ENCODE measurements around the gene NOMO2.
A peak's percentile ranks its signal among the peaks of the same experiment; 100 is the strongest.
"Not testable (repeated sequence)": the region's sequence is repeated elsewhere in the genome, so short reads cannot be mapped to it uniquely, and the experiment has no call there.

Gene NOMO2, protein sequence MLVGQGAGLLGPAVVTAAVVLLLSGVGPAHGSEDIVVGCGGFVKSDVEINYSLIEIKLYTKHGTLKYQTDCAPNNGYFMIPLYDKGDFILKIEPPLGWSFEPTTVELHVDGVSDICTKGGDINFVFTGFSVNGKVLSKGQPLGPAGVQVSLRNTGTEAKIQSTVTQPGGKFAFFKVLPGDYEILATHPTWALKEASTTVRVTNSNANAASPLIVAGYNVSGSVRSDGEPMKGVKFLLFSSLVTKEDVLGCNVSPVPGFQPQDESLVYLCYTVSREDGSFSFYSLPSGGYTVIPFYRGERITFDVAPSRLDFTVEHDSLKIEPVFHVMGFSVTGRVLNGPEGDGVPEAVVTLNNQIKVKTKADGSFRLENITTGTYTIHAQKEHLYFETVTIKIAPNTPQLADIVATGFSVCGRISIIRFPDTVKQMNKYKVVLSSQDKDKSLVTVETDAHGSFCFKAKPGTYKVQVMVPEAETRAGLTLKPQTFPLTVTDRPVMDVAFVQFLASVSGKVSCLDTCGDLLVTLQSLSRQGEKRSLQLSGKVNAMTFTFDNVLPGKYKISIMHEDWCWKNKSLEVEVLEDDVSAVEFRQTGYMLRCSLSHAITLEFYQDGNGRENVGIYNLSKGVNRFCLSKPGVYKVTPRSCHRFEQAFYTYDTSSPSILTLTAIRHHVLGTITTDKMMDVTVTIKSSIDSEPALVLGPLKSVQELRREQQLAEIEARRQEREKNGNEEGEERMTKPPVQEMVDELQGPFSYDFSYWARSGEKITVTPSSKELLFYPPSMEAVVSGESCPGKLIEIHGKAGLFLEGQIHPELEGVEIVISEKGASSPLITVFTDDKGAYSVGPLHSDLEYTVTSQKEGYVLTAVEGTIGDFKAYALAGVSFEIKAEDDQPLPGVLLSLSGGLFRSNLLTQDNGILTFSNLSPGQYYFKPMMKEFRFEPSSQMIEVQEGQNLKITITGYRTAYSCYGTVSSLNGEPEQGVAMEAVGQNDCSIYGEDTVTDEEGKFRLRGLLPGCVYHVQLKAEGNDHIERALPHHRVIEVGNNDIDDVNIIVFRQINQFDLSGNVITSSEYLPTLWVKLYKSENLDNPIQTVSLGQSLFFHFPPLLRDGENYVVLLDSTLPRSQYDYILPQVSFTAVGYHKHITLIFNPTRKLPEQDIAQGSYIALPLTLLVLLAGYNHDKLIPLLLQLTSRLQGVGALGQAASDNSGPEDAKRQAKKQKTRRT

DNA sequence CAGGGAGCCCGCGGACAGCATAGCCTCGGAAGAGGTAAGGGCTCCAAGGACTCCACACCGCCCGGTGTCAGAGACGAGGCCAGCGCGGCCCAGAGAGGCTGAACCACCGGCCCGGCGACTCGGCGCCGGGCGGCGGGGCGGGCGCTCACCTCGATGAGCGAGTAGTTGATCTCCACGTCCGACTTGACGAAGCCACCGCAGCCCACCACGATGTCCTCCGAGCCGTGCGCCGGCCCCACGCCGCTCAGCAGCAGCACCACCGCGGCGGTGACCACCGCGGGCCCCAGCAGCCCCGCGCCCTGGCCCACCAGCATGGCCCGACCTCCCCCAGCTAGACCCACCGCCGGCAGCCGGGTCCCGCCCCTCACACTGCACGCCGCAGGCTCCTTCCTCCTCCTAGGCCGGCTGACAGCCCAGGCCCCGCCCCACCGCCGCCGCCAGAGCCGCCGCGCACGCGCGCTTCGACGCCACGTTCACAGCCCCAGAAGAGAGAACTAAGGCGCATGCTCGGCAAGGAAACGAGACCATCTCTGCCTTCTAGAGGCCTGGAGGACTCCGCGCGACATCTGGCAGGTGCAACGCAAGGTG is at the start of gene NOMO2:
NOMO2 (minus strand) TSS at position 371 of the 588 bp plus-strand sequence; CDS start at position 314, 57 bp downstream.
- DNase-seq (ENCODE audit: low read depth, low spot score), result peak; percentile 32

DNA sequence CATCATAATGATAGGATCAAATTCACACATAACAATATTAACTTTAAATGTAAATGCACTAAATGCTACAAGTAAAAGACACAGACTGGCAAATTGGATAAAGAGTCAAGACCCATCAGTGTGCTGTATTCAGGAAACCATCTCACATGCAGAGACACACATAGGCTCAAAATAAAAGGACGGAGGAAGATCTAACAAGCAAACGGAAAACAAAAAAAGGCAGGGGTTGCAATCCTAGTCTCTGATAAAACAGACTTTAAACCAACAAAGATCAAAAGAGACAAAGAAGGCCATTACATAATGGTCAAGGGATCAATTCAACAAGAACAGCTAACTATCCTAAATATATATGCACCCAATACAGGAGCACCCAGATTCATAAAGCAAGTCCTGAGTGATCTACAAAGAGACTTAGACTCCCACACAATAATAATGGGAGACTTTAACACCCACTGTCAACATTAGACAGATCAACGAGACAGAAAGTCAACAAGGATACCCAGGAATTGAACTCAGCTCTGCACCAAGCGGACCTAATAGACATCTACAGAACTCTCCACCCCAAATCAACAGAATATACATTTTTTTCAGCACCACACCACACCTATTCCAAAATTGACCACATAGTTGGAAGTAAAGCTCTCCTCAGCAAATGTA is 48.4 kb upstream of the NOMO2 start:
- not testable (repeated sequence) for DNase-seq (ENCODE audit: low read depth, low spot score)

DNA sequence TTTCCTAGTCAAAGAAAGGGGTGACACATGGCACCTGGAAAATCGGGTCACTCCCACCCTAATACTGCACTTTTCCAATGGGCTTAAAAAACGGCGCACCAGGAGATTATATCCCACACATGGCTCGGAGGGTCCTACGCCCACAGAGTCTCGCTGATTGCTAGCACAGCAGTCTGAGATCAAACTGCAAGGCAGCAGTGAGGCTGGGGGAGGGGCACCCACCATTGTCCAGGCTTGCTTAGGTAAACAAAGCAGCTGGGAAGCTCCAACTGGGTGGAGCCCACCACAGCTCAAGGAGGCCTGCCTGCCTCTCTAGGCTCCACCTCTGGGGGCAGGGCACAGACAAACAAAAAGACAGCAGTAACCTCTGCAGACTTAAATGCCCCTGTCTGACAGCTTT is 46.4 kb upstream of the NOMO2 start:
- DNase-seq (ENCODE audit: low read depth, low spot score), result not testable (repeated sequence)

DNA sequence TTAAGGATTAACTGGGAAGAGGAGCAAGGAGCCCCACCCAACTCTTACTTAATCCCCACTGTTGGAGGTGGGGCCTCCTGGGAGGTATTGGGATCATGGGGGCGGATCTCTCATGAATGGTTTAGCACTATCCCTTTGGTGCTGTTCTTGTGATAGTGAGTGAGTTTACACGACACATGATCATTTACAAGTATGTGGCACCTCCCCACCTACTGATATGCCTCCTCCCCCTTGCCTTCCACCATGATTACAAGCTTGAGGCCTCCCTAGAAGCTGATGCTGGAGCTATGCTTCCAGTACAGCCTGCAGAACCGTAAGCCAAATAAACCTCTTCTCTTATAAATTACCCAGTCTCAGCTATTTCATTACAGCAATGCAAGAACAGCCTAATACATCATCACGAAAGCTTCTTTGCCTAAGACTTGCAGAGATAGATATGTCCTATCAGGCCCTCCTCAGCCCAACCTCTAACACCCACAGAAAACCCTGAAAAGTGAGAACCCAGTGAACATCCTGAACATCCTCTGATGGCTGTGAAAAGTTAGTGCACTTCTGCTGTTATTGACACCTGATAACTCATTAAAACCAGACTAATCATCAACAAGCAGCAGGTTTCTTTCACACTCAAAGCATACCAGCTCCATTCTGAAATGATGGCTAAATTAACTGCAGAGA is 41.8 kb upstream of the NOMO2 start:
- DNase-seq (ENCODE audit: low read depth, low spot score), result not testable (repeated sequence)

DNA sequence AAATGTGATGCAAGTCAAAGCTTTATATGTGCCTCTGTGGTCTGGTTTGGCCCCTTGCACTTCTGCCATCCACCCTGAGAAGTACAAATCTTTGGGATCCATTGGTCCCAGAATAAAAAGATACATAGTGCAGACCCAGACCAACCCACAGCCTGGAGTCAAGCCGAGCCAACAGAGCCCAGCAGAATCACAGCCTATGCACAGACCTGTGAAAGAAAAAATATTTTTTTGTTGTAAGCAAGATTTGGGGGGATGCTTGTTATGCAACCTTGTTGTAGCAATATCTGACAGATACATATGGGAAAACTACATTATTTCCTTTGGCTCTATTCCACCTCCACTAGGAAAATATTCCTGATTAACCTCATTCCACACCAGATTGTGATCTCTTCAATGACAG is 36.7 kb upstream of the NOMO2 start:
- DNase-seq (ENCODE audit: low read depth, low spot score), result not testable (repeated sequence)

DNA sequence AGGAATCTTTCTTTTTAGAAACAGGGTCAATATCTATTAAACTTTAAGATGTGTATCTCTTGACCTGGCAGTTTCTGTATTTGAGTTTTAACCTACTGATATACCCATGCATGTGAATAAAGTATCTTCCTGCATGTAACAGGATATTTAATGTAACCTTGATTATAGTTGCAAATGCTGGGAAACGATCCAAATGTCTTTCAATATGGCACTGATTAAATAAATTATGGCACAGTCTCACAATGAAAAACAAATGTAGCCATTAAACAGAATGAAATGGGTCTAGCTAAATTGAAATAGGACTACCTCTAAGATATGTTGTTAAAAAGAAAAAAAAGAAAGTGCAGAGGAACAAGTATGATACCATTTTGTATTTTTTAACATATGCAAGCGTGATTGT is 35.8 kb upstream of the NOMO2 start:
- not testable (repeated sequence) for DNase-seq (ENCODE audit: low read depth, low spot score)

DNA sequence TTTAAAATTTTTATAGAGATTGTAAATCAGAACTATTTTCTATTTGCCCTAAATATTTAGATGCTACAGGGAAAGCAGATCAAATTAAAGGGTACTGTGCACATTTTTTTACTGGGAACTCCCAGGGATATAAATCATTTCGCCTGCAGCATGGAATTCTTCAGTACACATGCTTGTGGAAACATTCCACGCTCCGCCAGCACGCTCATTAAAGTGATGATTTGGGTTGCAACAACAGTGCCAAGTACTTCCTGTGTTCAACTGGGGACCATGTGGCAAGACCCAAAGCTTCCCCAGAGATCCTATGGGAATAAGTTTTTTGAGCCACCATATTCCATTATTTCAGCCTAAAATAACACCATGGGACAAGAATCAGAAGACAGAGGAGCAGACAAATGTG is 35.4 kb upstream of the NOMO2 start:
- DNase-seq (ENCODE audit: low read depth, low spot score), result not testable (repeated sequence)

DNA sequence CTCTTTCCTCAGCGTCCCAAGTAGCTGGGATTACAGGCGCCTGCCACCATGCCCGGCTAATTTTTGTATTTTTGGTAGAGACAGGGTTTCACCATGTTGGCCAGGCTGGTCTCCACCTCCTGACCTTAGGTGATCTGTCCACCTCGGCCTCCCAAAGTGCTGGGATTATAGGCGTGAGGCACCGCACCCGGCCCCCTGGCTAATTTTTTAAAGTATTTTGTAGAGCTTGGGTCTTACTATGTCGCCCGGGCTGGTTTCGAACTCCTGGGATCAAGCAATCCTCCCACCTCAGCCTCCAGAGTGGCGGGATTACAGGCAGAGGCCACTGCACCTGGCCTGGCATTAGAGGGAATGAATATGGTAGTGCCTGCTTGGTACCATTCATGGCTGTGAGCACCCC is 33.9 kb upstream of the NOMO2 start:
- DNase-seq (ENCODE audit: low read depth, low spot score), result not testable (repeated sequence)

DNA sequence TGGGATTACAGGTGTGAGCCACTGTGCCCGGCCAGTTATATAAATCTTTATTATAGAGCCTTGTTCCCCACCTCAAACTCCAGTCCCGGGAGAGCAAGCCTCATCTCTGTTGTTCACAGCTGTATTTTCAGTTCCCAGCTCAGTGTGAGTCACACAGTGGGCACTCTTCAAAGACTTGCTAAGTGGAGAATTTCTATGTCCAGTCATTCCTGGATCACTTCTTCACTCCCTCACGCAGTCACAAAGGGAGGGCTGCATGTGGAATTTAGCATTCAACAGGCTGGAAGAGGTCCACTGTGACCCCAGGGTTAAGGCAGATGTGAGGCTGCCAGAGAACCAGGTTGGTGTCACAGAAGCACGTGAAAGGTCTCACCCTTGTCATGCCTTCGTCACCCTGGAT is 33.0 kb upstream of the NOMO2 start:
- peak; percentile 47 for DNase-seq (ENCODE audit: low read depth, low spot score)

DNA sequence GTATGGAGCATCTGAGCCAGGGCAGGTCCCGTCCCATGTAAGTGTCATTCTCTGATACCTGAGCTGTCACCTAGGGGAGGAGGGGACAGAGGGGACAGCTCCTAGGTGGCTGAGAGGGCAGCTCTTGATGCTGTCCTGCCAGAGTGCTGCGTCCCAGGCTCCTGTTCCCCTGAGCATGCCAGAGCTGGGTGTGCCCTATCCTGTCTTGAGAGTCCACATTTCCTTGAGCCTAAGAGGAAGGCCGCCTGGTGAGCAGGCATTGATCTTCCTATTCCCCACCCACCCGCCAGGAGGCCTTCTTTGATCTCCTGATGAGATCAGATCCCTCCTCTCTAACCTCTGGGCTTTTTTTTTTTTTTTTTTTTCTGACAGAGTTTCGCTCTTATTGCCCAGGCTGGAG is 32.0 kb upstream of the NOMO2 start:
- peak; percentile 82 for DNase-seq (ENCODE audit: low read depth, low spot score)

DNA sequence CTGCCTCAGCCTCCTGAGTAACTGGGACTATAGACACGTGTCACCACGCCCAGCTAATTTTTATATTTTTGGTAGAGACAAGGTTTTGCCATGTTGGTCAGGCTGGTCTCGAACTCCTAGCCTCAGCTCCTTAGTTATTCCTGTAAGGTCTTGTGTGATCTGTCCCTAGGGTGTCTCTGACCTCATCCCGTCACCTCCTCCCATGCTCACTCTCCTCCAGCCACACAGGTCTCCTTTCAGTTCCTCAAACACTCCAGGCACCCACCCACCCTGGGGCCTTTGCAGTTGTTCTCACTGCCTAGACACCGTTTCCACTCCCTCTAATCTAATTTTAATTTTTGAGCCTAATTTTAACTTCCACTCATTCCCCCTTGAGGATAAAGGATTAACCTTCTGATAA is 31.1 kb upstream of the NOMO2 start:
- DNase-seq (ENCODE audit: low read depth, low spot score), result not testable (repeated sequence)

DNA sequence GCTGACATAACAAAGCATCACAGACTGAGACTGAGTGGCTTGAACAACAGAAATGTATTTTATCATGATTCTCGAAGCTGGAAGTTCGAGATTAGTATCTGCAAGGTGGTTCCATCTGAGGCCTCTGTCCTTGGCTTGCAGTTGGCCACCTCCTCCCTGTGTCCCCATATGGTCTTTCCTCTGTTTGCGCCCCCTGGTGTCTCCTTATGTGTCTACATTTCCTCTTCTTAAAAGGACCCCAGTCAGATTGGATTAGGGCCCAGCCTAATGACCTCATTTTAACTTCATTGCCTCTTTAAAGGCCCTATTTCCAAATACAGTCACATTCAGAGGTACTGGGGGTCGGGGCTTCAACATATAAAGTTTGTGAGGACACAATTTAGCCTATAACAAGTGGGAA is 30.0 kb upstream of the NOMO2 start:
- DNase-seq (ENCODE audit: low read depth, low spot score), result peak; percentile 18

DNA sequence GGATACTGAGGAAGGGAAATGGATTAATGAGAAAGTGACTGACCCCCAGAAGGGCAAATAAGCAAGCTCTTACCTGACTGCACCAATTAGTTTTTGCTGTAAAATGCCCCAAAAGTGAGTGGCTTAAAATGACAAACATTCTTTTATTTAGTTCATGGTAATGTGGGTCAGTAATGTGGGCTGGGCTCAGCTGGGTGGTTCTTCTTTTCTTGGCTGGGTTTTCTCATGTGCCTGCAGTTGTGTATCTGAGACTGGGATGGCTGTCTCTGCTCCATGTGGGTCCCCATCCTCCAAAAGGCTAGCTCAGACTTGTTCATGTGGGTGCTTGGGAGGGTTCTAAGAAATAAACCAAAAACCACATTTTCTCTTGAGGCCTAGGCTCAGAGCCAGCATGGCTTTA is 29.5 kb upstream of the NOMO2 start:
- DNase-seq (ENCODE audit: low read depth, low spot score), result not testable (repeated sequence)

DNA sequence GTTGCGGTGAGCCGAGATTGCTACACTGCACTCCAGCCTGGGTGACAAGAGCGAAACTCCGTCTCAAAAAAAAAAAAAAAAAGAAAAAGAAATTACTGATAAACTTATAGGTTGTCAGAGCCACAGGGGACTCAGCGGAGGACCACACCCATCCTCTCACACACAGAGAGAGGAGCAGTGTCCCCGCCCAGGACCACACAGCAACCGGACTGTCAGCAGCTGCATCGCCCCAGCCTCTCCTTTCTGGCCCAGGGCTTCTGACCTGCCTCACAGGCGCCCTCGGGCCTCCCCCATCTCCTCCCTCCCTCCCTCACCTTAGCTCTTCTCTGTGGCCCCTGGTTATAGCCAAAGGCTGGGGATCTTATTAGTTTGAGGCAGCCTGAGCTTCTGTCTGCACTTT is 27.9 kb upstream of the NOMO2 start:
- DNase-seq (ENCODE audit: low read depth, low spot score), result not testable (repeated sequence)

DNA sequence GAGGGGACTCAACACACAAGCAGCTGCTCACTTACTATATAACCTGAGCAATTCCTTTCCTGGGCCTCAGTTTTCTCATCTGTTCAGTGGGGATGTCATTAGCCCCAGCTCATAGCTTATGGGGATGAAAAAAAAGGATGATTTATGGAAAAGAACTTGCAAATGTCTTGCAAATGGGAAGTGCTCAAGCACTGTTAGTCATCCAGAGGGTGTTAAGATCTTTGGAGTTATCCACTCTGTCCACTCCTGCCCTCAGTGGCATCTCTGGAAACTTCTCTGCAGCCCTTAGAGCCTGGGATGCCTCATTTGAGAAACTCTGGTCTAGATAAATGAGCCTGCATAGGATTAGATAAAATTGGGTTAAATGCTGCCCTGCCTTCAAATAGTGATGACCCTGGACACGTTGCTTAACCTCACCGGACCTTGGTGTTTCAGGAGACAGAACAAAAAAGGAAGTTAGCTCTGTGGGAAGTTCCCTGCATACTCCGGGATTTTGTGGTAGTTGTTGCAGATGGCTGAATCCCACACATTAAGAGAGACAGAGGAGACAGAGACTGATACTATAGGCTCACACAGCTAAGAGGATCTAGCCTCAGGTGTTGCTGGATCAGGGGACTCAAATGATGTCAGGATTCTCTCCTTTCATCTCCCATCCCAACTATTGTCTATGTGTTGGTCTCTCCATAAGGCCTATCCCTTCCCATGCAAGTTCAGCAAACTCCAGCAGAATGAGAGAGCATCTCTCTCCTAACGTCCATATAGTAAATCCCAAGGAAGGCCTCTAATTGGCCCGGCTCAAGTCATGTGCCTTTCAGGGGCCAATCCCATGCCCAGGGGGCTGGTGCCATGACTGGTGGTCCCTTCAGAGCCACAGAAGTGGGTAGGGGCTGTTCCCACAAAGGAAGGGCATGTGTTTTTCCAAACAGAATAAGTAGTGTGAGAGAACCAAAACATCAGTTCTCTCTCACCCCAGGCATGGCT is 25.0 kb upstream of the NOMO2 start:
- DNase-seq (ENCODE audit: low read depth, low spot score), result not testable (repeated sequence)

DNA sequence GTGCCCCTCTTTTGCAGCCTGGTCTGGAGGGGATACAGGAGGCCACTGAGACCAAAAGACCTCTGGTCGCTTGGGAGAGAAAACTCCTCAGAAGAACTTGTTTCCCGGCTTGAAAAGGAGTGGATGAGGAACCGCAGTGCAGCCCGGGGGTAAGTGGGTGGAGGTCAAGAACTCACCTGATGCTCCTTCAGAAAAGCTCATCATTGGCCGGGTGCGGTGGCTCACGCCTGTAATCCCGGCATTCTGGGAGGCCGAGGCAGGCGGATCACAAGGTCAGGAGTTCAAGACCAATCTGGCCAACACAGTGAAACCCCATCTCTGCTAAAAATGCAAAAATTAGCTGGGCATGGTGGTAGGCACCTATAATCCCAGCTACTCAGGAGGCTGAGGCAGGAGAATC is 23.9 kb upstream of the NOMO2 start:
- not testable (repeated sequence) for DNase-seq (ENCODE audit: low read depth, low spot score)

DNA sequence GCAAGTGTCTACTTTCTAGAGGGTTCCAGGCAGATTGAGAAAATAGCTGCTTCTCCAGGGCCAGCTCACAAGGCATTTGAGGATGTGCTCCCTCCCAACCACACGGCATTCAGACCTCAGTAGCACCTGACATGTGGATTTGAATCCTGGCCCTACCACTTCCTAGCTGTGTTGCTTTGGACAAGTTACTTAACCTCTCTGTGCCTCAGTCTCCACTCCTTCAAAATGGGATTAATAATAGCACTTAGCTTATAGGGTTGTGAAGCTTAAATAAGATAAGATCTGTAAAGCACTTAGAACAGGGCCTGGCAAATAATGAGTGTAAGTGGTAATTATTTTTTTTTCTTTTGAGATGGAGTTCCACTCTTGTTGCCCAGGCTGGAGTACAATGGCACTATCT is 21.0 kb upstream of the NOMO2 start:
- DNase-seq (ENCODE audit: low read depth, low spot score), result no peak

DNA sequence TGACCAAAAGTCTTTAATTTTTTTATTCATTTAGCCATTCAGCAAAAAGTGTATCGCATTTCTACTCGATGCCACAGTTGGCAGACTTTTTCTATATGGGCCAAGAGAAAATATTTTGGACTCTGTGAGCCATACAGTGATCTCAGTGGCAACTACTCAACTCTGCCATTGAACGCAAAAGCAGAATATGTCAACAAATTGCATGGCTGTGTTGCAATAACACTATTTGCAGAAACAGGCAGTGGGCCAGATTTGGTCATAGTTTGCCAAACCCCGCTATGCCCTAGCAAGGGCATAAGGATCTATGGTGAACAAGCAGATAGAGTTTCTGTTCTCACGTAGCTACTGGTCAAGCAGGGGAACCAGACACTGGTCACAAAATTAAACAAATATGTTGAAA is 18.5 kb upstream of the NOMO2 start:
- DNase-seq (ENCODE audit: low read depth, low spot score), result not testable (repeated sequence)

DNA sequence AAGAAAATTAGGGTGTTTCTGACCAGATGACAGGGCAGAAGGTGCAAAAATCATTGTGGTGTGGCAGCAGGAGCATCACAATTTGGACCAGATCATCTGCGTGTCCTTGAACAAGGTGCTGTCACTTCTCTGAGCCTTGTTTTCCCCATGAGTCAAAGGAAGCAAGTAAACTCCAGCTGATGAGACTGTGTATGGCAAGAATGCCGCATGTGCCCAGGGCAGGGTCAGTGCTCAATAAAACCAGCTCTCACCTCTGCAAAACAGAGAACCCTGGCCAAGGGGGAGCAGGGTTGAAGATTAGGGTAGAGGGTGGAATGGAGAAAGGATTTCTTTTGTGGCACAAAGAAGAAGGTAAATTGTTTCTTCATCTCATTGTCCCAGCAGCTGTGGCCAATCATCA is 17.4 kb upstream of the NOMO2 start:
- DNase-seq (ENCODE audit: low read depth, low spot score), result not testable (repeated sequence)
